ENCODE results near the gene ERGIC1. TPM values are rescaled to one million over a fixed set of nuclear protein-coding genes. Genes with fewer than 3 reads are reported as not detected.
A peak's percentile ranks its signal among the peaks of the same experiment; 100 is the strongest.

Gene ERGIC1
- total RNA-seq, 4 donors from 2014 or later = 60.9 to 123 (median 99.3) TPM

DNA sequence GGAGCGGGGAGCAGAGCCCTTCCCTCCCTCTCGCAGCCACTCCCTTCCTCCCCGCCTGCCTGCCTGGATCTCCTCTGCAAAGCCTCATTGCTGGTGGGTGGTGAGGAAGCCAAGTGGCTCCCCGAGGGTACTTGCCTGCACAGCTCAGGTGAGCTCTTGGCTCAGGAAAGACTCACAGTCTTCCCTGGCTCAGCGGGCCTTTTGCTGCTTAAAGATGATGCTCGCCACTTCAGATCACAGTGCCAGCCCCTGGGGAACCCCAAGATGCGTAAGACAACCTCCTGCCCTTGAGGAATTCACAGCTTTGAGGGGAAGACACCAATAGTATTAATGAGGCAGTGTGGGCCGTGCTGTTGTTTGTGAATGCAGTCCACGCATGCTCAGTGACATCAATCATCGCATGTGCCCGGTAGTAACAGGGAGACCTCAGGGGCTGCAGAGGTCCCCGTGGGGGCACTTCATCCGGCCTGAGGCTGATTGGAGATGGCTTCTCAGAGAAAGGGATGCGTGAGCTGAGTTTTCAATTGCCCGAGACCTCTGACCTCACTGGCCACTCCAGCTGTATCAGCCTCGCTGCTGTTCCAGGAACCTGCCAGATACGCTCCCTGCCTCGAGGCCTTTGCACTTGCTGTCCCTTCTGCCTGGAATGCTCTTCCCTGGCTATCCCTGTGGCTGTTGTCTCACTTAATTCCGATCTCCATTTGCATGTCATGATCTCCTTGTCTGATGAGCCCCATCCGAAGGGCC is 36.8 kb downstream of the ERGIC1 start:
- no peaks in the 10 kb centered on the region for H3K36me3 ChIP-seq
- H3K27ac ChIP-seq = peak overlapping the region; percentile 71 to 94 (median 83)
- no peaks in the 10 kb centered on the region for H3K27me3 ChIP-seq
- H3K4me3 ChIP-seq = no peak overlapping the region
- 47% methylated on average over 19 to 20 of the region's 20 CpGs for WGBS, 2 donors
- no peaks in the 10 kb centered on the region for H3K9me3 ChIP-seq
- peaks cover 0 to 87% (median 73%) of the 10 kb centered on the region in 4 donors for H3K4me1 ChIP-seq
- no peak for TF ChIP-seq EP300 (IDR thresholded peaks at IDR 0.05)
- no peak for TF ChIP-seq POLR2A (IDR thresholded peaks at IDR 0.05)
- TF ChIP-seq, protein P1, sequence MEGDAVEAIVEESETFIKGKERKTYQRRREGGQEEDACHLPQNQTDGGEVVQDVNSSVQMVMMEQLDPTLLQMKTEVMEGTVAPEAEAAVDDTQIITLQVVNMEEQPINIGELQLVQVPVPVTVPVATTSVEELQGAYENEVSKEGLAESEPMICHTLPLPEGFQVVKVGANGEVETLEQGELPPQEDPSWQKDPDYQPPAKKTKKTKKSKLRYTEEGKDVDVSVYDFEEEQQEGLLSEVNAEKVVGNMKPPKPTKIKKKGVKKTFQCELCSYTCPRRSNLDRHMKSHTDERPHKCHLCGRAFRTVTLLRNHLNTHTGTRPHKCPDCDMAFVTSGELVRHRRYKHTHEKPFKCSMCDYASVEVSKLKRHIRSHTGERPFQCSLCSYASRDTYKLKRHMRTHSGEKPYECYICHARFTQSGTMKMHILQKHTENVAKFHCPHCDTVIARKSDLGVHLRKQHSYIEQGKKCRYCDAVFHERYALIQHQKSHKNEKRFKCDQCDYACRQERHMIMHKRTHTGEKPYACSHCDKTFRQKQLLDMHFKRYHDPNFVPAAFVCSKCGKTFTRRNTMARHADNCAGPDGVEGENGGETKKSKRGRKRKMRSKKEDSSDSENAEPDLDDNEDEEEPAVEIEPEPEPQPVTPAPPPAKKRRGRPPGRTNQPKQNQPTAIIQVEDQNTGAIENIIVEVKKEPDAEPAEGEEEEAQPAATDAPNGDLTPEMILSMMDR (IDR thresholded peaks at IDR 0.05) = no peak
- no peak for DNase-seq (ENCODE audit: low spot score in 2 of 2)

DNA sequence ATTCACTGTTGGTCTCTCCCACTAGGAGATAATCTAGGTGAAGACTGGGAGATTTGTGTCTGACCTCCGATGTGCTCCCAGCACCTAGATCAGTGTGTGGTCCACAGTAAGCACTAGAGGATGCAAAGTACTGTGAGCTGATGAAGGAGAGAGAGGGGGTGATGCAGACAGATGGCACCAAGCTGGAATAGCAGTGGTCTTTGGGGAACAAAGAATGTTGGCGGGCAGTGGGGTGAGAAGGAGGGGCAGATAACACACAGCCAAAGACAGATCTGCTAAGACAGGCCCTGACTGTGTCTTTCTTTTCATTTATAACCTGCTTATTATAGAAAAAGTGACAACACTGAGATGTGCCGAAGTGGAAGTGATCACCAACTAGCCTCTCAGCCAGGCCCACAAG is 37.5 kb downstream of the ERGIC1 start:
- Histone ChIP-seq H3K27me3 (no peaks in the 10 kb centered on the region), H3K36me3 (no peaks in the 10 kb centered on the region), H3K9me3 (no peaks in the 10 kb centered on the region), H3K4me1 (peaks cover 0 to 83% (median 70%) of the 10 kb centered on the region in 4 donors), H3K4me3 (no peak overlapping the region), H3K27ac (peak overlapping the region; percentile 71 to 94 (median 83))
- no peak for DNase-seq (ENCODE audit: low spot score in 2 of 2)
- TF ChIP-seq POLR2A (IDR thresholded peaks at IDR 0.05) = no peak
- 69 to 75% methylated on average over 3 of the region's 3 CpGs for WGBS, 2 donors

DNA sequence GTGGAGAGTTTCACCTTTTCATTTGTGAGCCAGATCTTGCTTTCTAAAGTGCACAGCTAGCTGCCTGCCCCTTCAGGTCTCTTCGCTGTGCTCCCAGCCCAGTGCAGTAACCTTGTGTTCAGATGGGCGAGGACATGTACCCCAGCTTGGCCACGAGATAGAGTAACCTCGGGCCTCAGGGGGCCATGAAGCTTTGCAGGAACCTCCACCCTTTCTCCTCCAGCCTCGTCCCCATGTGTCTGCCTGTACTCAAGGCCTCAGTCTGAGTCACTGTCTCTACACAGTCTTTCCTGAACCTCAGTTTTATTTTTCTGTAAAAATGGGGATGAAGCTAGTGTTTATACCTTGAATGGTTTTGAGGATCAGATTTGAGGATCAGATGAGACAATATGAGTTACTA is 37.9 kb downstream of the ERGIC1 start:
- WGBS, 2 donors = 50 to 67% methylated on average over 5 of the region's 5 CpGs
- peak overlapping the region; percentile 71 to 94 (median 83) for H3K27ac ChIP-seq
- peaks cover 0 to 78% (median 67%) of the 10 kb centered on the region in 4 donors for H3K4me1 ChIP-seq

DNA sequence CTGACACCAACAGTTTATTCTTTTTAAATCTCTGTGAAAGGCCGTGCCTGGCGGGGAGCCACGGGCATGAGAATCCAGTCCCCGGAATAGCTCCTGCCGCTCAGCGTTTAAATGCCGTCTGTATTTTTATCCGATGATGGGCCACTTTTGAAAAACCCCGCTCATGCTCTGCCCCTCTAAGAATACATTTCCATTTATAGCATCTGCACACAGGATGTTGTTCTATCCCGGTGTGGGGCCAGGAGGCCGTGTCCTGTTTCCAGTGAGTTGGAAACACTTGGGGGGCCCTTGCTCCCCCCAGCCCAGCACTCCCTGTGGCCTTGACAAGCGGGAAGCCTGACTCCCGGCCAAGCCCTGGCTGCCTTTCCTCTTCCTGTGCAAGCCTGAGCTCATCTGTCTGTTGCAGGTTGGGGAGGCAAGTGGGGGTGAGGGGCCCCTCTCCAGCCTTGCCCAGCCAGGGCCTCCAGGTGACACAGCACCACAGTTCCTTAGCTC is 39.0 kb downstream of the ERGIC1 start:
- Histone ChIP-seq H3K9me3 (no peaks in the 10 kb centered on the region), H3K27me3 (no peaks in the 10 kb centered on the region), H3K36me3 (no peaks in the 10 kb centered on the region), H3K27ac (peak overlapping the region; percentile 38 to 94 (median 83)), H3K4me3 (no peak overlapping the region), H3K4me1 (peaks cover 0 to 75% (median 60%) of the 10 kb centered on the region in 4 donors)
- WGBS, 2 donors = 10% methylated on average over 13 of the region's 13 CpGs
- peak in 1 of 2 donors; percentile 71 for DNase-seq (ENCODE audit: low spot score in 2 of 2)
- TF ChIP-seq EP300 (IDR thresholded peaks at IDR 0.05) (peak in 1 of 2 donors; percentile 73), POLR2A (IDR thresholded peaks at IDR 0.05) (no peak)
- TF ChIP-seq, protein P1 (IDR thresholded peaks at IDR 0.05) = no peak

More for the DNA sequence above, 37.9 kb downstream of the ERGIC1 start:
- Histone ChIP-seq H3K4me3 (no peak overlapping the region), H3K9me3 (no peaks in the 10 kb centered on the region), H3K36me3 (no peaks in the 10 kb centered on the region), H3K27me3 (no peaks in the 10 kb centered on the region)
- TF ChIP-seq POLR2A (IDR thresholded peaks at IDR 0.05) (no peak), EP300 (IDR thresholded peaks at IDR 0.05) (no peak)
- TF ChIP-seq, protein P1 (IDR thresholded peaks at IDR 0.05) = no peak
- no peak for DNase-seq (ENCODE audit: low spot score in 2 of 2)

DNA sequence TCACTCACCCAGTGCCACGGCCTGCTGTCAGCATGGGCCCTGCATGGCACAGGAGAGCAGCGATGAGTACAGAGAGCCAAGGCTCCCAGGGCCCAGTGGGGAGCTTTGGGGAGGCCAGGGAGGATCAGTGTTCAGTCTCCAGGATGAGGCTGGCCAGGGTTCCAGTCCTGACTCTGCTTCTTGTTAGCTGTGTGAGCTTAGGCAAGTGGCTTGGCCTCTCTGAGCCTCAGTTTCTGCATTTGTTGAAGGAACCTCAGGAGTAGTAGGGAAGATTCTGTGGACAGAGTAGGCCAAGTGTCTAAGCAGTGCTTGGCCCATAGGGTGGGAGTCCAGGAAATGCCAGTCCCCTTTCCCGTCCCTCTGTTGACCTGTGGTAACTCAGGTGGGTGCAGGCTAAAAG is 39.5 kb downstream of the ERGIC1 start:
- Histone ChIP-seq H3K4me1 (peaks cover 0 to 75% (median 59%) of the 10 kb centered on the region in 4 donors), H3K27ac (peak overlapping the region; percentile 38 to 94 (median 83)), H3K36me3 (no peaks in the 10 kb centered on the region), H3K4me3 (no peak overlapping the region), H3K27me3 (no peaks in the 10 kb centered on the region), H3K9me3 (no peaks in the 10 kb centered on the region)
- DNase-seq (ENCODE audit: low spot score in 2 of 2) = no peak
- WGBS, 2 donors = 85 to 88% methylated on average over 3 of the region's 3 CpGs
- TF ChIP-seq POLR2A (IDR thresholded peaks at IDR 0.05) = no peak

Data from tibial nerve (tissue), 4 donors.